ENCODE results near the gene SNX21.
"Not testable (repeated sequence)": the region's sequence is repeated elsewhere in the genome, so short reads cannot be mapped to it uniquely, and the experiment has no call there.

The SNX21 gene

DNA sequence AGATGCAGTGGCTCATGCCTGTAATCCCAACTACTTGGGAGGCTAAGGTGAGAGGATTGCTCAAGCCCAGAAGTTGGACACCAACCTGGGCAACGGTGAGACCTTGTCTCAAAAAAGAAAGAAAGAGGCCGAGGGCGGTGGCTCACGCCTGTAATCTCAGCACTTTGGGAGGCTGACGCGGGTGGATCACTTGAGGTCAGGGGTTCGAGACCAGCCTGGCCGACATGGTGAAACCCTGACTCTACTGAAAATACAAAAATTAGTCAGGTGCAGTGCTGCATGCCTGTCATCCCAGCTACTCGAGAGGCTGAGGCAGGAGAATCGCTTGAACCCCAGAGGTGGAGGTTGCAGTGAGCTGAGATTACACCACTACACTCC lies 40.5 kb downstream of the SNX21 start:
- H3K27ac ChIP-seq, result not testable (repeated sequence)

DNA sequence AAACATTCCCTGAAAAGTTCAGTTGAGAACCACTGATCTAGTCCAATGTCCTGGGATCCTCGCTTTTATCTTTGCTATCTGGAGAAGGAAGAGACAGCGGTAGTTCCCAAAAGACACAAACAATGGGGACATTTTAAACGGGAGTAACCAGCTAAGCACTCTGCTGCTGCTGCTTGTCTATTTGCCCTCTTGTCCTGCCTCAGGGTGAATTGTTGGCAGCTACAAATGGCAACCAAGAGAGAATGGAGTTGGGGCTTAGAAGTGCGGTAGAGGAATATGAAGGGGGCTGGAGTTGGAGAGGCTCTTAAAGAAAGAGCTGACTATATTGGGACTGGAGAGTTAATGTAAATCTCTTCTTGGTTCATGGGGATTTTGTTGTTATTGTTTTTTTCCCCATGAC lies 41.0 kb downstream of the SNX21 start:
- no peak for DNase-seq (ENCODE audit: low read depth, low spot score)
- no peak overlapping the region for H3K27ac ChIP-seq

More for the DNA sequence above, 40.5 kb downstream of the SNX21 start:
- DNase-seq (ENCODE audit: low read depth, low spot score), result not testable (repeated sequence)

DNA sequence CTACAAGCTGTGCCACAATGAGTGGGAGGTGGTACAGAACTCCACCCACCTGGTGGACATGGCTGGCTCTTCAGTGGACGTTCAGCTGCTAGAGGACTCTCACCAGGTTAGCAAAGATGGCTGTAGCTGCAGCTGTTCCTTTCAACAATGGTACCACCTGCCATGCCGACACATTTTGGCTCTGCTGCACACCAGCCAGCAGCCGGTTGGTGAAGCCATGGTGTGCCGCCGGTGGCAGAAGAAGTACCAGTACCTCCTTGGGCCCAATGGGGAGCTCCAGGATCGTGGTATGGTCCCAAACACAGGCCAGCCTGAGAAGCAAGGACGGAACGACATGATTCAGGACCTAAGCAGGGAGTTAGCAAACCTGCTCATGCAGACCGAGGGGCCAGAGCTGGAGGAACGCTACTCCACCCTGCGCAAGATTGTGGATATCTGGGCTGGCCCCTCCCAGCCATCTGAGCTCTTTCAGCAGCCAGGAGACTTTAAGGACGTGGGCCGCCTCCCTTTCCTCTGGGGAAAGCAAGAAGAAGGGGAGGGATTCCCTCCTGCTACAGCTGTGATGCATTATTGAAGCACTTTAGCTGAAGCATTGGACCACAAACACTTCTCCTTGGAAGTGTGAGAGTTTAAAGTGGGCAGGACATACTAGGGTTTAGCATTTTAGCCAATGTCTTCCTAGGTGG lies 44.6 kb downstream of the SNX21 start:
- DNase-seq (ENCODE audit: low read depth, low spot score), result no peak
- no peak overlapping the region for H3K27ac ChIP-seq

DNA sequence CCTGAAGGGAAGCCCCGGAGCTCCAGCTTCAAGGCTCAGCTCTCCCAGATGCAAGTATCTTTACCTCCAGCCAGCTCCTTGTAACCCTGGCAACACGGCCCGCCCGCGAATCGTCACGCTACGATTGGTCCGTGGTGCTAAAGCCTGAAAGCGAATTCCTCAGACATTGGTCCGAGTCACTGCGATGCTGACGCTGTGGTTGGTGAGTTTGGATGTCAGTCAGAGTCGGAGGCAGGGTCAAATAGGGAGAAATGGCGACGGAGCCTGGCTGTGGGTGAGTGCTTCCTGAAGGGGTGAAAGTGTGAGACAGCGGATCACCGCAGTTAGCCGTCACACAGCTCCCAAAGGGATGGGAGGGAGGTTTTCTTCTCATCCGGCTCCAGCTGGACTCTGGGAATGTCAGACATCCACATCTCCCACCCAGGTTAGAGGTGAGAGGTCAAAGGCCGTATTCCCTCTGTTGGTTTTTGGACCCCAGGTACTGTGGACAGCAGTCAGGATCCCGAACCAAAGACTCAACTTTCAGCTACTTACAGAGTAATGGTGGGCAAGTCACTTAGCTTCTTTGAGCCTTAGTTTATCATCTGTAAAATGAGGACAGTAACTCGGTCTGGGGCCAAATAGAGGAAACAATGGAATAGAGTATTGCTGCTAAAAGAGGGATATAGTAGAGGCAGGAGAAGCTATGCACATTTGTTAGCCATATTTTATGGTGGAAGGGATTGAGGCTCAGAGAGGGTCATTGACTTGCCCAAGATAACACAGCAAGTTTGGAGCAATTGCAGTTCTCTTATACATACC lies 47.6 kb downstream of the SNX21 start, which contains the start of gene ZSWIM1:
TSS of gene ZSWIM1 (plus strand) at position 240 of the 801 bp plus-strand sequence. CDS start 1,366 bp downstream, outside the sequence.
- DNase-seq (ENCODE audit: low read depth, low spot score), result peak; percentile 89
- H3K27ac ChIP-seq, result peak within 1 kb of the TSS; percentile 38

- no peak overlapping the region for H3K27ac ChIP-seq
- DNase-seq (ENCODE audit: low read depth, low spot score), result no peak
Observed at GRCh38 chr20:45882469-45883099, 49.0 kb downstream of the SNX21 start.

DNA sequence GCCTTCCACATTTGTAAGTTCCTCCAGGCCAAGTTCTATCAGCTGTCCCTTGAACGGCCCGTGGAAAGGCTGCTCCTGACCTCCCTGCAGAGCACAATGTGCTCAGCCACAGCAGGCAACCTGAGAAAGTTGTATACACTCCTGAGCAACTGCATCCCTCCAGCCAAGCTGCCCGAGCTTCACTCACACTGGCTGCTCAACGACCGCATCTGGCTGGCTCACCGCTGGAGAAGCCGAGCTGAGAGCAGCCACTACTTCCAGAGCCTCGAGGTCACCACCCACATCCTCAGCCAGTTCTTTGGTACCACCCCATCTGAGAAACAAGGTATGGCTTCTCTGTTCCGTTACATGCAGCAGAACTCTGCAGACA lies 49.5 kb downstream of the SNX21 start:
- no peak for DNase-seq (ENCODE audit: low read depth, low spot score)
- no peak overlapping the region for H3K27ac ChIP-seq

DNA sequence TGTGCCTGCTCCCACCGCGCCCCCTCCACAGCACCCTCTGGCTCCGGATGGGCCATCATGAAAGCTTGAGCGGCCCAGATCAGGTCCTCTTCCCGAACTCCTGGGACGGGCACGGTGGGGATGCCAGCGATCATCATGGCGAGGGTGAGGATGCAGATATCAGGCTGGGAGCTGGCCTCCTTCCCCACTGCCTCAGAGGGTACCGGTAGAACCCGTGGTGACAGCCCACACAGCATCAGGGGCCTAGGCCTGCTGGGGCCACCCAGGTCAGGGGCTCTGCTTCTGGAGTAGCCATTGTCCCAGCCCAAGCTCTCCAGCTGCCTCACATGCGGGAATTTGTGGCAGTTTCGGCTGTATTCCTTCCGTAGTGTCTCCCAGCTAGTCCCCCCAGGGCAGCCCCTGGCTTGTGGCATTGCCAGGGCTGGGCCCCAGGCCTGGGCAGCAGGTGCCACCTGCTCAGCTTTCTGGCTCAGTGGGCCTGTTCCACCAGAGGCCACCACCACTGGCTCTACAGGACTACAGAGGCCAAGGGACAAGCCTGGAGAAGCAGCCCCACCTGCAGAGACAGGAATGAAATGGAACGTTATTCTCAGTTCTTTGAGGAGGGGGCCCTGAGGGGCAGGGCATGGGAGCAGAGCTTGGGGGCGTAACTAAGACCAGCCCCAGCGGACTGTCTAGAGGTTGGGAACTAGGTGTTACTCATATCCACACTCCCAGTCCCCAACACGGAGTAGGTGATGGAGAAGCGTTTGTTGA lies 53.2 kb downstream of the SNX21 start:
- no peak overlapping the region for H3K27ac ChIP-seq

DNA sequence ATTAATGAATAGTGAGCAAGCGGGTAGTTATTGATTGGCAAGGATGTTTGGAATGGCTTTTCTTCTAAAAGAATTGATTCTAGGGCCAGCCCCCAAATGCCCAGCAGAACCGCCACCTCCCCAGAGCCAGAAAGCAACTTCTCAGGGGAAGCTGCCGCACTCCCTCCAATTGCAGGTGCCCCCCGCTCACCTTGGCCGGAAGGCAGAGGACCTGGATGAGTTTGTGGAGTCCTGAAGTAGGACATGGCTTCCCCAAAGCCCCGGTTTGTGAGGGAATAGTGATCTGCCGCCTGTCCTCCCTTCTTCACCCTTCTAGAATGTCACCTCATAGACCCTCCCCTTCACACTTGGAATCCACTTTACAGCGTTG lies 53.7 kb downstream of the SNX21 start, which contains the start of gene SPATA25:
TSS of gene SPATA25 (minus strand) at position 277 of the 370 bp plus-strand sequence. CDS start at position 245, 32 bp downstream.
- no peak within 1 kb of the TSS for H3K27ac ChIP-seq
- DNase-seq (ENCODE audit: low read depth, low spot score), result no peak

More for the DNA sequence above, 53.2 kb downstream of the SNX21 start:
- no peak for DNase-seq (ENCODE audit: low read depth, low spot score)

DNA sequence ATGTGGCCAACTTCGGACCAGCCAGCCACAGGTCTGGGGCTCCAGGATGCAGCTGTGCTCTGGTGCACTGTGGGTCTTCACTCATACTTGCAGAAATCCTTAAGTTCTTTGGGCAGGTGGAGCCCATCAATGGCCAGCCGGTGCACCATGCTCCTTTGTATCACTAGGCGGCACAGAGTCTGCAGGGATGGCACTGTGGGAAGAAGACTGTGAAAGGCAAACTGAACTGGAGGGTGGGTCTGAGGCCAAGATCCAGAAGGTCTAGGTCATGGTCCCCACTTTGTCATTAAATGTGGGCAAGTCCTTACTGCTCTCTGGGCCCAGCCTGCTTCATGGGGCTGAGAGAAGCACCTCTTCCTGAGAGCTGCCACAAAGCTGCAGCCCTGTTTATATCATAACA lies 55.1 kb downstream of the SNX21 start:
- DNase-seq (ENCODE audit: low read depth, low spot score), result no peak
- H3K27ac ChIP-seq, result no peak overlapping the region

DNA sequence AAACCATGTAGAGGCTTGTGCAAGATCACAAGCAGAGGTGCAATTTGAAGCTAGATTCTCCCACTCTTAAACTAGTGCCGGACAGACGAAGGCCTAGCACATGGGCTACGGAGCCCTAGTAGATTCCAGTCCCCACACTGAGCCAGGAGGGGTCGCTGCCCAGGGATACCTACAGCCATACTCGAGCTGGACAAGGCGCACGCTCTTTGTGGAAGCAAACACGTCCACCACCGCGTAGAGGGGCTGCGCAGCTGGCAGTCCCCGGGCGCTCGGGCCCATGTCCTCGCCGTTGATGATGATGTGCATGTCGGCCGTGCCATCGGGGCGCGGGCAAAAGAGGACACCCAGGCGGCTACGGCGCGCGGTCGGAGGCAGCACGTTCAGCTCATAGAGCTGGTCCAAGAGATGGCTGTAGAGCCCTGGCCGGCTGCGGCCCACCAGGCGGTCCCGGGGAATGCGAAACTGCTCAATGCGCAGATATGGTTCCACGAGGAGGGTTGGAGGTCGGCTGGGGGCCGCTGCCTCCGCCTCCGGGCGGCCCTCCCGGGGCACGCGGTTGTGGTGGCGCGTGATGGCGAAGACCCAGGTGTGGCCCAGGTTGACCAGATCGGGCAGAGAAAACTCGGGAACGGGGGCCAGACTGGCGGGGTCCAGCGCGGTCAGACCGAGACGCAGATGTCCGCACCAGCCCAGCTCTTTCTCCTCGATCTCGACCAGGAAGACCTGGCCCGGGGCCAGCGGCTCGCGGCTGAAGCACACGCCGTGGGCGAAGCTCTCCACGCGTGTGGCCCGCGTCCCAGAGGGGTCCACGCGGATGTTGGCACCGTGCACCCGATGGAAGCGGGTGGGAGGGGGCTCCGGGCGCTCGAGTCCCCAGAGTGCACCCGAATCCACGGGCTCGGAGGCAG lies 56.7 kb downstream of the SNX21 start:
- no peak overlapping the region for H3K27ac ChIP-seq
- DNase-seq (ENCODE audit: low read depth, low spot score), result no peak

DNA sequence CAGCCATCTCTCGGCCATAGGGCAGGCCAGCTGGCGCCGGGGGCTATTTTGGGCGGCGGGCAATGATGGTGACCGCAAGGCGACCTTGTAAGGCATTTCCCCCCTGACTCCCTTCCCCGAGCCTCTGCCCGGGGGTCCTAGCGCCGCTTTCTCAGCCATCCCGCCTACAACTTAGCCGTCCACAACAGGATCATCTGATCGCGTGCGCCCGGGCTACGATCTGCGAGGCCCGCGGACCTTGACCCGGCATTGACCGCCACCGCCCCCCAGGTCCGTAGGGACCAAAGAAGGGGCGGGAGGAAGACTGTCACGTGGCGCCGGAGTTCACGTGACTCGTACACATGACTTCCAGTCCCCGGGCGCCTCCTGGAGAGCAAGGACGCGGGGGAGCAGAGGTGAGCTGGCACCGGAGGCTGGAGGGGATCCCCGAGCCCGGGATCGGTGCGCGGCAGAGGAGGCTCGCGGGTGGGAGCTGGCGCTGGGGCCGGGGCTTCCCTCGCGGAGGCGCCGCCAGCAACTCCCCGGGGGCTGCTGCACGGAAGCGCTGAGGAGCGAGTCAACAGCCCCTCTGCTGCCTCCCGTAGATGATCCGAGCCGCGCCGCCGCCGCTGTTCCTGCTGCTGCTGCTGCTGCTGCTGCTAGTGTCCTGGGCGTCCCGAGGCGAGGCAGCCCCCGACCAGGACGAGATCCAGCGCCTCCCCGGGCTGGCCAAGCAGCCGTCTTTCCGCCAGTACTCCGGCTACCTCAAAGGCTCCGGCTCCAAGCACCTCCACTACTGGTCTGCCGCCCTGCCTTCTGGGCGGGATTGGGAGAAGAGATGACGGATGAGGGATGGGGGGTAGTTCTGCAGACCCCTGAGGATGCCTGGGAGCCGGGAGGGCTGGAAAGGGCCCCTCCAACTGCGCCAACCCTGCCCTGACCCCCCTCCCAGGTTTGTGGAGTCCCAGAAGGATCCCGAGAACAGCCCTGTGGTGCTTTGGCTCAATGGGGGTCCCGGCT lies 57.7 kb downstream of the SNX21 start, which contains the start of the genes CTSA and NEURL2:
TSS of gene CTSA (plus strand) at position 351 of the 999 bp plus-strand sequence. CDS start at position 585, 234 bp downstream.
TSS of gene NEURL2 (minus strand) at position 224 of the 999 bp plus-strand sequence. CDS start at position 7, 217 bp downstream.
- DNase-seq (ENCODE audit: low read depth, low spot score), result peak; percentile 27
- peak within 1 kb of the TSS; percentile 12 for H3K27ac ChIP-seq

DNA sequence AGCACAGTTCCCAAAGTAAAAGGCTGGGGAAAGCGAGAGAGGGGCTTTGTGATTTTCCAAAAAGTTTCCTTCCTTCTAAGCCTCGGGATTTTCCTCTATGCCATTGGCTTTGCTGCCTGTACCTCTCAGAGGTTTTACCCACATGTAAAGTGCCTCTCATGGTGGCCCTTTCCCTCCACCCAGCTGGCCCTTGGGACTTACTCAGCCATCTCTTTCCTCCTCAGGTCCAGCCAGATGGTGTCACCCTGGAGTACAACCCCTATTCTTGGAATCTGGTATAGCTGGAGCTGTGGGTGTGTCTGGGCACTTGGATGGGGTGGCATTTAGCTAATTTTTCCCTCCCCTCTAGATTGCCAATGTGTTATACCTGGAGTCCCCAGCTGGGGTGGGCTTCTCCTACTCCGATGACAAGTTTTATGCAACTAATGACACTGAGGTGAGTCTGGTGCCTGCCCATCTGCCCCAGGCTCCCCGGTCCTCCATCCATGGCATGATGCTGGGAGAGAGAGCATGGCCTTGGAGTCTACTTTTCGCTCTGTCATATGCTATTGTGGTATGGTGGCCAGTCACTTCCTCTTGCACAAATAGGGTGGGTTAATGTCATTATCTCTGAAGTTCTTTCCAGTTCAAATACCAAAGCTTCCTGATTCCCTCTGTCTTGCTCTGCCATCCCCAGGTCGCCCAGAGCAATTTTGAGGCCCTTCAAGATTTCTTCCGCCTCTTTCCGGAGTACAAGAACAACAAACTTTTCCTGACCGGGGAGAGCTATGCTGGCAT lies 58.6 kb downstream of the SNX21 start:
- DNase-seq (ENCODE audit: low read depth, low spot score), result no peak
- no peak overlapping the region for H3K27ac ChIP-seq
